Measurements from ENCODE around the gene ADAMTS15. TPM values are rescaled to one million over a fixed set of nuclear protein-coding genes. Genes with fewer than 3 reads are reported as not detected.

Gene ADAMTS15, protein sequence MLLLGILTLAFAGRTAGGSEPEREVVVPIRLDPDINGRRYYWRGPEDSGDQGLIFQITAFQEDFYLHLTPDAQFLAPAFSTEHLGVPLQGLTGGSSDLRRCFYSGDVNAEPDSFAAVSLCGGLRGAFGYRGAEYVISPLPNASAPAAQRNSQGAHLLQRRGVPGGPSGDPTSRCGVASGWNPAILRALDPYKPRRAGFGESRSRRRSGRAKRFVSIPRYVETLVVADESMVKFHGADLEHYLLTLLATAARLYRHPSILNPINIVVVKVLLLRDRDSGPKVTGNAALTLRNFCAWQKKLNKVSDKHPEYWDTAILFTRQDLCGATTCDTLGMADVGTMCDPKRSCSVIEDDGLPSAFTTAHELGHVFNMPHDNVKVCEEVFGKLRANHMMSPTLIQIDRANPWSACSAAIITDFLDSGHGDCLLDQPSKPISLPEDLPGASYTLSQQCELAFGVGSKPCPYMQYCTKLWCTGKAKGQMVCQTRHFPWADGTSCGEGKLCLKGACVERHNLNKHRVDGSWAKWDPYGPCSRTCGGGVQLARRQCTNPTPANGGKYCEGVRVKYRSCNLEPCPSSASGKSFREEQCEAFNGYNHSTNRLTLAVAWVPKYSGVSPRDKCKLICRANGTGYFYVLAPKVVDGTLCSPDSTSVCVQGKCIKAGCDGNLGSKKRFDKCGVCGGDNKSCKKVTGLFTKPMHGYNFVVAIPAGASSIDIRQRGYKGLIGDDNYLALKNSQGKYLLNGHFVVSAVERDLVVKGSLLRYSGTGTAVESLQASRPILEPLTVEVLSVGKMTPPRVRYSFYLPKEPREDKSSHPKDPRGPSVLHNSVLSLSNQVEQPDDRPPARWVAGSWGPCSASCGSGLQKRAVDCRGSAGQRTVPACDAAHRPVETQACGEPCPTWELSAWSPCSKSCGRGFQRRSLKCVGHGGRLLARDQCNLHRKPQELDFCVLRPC
- 20.0 TPM for polyA plus RNA-seq (ENCODE audit: insufficient read length)

- peak; percentile 87 for DNase-seq
These were observed at the start of gene ADAMTS15 for GRCh38 chr11:130448416-130449309. Gene ADAMTS15 (plus strand): TSS chr11:130448645. CDS start chr11:130448974, 329 bp downstream.

DNA sequence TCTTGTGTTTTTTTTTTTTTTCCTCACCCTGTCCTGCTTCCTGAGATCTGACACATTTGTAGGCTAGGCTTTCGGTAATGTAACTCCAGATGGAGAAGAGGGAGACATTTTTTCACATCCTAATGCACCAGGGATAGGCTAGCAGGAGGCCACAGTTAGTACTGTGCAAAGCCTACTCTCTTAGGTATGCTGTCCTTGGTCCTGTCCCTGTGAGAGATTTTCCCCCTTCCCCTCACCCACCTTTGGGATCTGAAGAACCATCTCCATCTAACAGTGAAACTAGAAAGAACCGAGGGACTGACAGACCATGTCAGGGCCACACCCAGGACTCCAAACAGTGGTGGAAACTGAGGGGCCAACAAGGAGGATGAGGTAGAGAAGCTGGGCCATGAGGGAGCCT lies 49.2 kb upstream of the ADAMTS15 start:
- DNase-seq: no peak

DNA sequence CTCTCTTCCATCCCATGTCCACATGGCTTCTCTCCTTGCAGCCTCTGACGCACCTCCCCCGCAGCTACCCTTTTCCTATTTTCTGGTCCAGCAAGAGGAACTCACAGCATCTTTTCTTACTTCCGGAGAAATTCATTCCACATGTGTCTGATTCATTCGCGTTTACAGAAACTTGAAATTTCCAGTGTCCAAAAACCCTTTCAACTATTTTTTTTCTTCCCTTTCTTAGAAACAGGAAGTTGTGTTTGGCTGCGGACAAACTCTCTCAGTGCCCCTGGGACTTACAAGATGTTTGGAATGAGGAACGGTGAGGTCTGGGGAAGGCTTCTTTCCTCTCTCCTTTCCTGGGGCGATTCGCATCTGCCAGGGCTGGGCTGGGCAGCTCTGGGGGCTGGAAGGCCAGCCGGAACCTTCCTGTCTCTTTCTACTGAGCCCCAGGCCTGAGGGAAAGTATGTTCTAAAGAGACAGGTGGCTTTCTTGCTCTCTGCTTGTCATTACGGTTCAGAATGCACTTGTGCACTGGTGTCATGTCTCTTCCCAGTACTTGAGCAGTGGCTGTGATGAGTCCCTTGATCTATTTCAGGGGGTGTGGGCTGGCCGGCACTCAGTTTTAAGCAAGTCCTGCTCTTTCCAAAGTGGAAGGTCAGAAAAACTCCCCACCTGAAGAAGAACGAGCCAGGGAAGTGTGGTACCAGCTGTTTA lies 47.5 kb upstream of the ADAMTS15 start:
- DNase-seq: peak; percentile 58

GRCh38 chr11:130402570-130402969 lies 45.9 kb upstream of the ADAMTS15 start:
- DNase-seq: no peak

- peak; percentile 75 for DNase-seq
These were observed 45.1 kb upstream of the ADAMTS15 start for GRCh38 chr11:130403271-130403804.

DNA sequence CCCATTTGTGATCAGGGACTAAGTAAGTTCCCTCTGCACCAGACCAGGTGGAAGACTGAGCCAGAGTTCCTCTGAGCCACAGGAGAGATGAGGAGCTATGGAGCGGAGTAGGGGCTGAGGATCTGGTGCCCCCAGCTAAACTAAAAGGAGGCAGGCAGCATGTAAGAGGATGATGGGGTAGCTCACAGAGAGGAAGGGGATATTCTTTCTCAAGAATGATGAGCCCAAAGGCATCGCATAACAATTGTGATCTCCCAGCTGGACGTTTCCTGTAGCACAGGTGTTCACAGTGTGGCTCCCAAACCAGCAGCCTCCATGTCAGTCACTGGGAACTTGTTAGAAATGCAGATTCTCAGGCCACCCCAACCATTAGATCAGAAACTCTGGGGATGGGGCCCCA lies 44.5 kb upstream of the ADAMTS15 start:
- DNase-seq: no peak

- no peak for DNase-seq
These were observed 43.7 kb upstream of the ADAMTS15 start for GRCh38 chr11:130404727-130405126.

- no peak for DNase-seq
These were observed 43.0 kb upstream of the ADAMTS15 start for GRCh38 chr11:130405428-130405827.

DNA sequence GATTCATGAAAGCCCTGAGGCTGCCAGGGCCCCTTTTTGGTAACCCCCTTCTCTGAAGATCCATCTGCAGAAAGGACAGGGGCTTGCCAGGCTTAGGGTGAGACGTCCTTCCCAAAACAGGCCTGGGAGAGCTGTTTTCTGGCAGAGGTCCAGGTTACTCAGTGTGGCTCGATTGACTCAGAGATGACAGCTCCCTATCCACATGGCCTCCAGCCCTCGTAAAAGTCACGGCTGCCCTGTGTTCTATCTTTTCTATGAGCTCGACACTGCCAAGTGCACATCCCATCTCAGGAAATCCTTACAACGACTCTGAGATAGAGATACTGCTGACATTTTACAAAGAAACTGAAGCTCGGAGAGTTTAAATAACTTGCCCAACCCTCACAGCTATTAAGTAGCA lies 40.5 kb upstream of the ADAMTS15 start:
- DNase-seq: no peak

DNA sequence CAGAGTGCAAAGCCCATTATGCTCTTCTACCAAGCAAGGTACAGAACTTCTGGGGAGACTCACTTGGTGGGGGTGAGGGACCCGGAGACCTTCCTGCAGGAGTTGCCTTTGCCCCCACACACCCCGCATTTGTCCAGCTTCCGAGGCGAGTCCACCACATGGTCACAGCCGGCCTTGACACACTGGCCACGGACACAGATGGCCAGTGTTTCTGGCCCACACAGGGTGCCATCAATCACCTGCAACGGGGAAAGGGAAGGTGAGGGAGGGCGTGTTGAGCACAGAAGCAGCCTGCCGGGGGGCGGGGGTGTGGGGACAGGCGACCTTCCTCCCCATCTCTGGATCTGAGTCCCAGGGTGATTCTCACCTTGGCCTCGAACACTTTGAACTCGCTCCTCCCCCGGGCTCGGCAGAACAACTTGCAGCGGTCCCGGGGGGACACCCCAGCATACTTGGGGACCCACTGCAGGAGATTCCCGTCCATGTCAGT lies 40.0 kb upstream of the ADAMTS15 start:
- no peak for DNase-seq

DNA sequence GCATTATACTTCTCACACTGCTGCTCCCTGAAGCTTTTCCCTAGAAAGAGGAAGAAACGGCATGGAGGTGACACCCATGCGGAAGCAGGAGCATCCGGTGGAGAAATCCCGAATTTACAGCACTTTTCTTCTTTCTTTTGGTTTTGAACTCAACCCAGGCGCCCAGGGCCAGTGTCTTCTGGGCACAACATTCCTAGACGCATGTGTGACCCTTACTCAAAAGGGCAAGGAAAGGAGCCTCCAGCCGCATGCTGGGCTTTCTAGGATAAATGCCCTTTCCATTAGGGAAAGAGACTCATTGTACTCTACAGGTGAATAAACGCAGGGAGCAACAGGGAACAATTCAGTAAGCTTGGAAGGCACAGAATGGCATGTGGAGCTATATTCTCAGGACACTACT lies 39.5 kb upstream of the ADAMTS15 start:
- no peak for DNase-seq

DNA sequence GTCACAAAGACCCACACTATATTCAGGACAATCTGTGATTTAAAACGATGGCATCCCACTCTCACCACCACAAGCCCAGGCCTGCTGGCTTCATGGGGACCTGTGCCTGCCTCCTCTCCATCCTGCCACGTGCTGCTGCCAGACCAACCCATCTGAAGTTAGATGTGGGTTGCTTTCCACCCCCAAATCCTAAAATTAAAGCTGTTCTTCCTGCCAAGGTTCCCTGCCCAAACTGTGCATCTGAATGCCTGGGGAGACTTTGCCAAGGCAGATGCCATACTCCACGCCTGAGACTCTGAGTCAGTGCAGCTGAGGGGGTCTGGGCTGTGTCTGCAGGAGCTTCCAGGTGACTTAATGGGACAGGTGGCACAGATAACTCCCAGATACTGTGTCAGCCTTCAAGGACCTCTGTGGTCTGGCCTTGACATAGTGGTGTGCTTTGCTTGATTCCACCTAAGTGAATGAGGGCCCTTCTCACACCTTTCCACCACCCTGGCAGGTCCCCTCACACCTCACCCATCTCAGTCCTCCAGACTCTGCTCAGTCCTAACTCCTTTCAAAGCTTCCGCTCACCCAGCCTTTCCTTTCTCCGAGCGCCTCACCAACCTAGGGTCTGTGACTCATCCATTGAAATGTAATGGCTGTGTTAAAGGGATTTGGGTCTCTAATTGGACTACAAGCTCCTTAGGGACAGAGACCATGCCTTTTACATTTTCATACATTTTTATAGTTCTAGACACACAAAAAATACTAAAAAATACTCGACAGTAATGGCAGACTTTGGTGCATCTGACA lies 38.7 kb upstream of the ADAMTS15 start:
- DNase-seq: no peak

GRCh38 chr11:130411223-130411622 lies 37.2 kb upstream of the ADAMTS15 start:
- no peak for DNase-seq

DNA sequence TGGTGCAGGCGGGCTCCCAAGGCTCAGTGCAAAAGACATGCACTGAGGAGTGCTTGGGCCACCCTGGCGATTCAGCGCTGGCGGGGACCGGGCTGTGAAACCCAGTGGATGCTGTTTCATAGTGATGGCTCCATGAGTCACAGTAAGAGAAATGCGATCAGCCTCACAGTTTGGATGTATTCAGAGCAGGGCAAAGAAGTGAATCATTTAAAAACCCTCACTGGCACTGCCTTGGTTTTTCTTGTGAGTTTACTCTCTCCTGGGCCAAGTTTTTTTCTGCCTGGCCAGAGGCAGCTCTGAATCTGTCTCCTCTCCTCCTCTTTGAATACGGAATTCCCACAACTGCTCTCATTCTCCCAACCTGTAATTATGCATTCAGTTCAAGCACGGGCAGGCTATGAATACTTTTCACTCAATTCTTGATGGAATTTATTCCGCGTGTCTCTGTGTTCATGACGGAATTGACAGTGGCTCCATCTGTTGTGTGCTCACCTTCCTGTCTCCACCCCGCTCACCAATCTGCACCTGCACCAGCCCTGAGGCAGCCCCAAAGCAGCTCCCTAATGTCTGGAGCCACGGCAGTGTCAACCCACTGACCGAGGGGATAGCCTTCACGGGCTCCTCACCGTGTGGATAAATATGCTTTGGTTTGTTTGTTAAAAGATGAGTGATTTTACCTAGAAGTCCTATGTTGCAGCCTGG lies 34.9 kb upstream of the ADAMTS15 start:
- DNase-seq: no peak

DNA sequence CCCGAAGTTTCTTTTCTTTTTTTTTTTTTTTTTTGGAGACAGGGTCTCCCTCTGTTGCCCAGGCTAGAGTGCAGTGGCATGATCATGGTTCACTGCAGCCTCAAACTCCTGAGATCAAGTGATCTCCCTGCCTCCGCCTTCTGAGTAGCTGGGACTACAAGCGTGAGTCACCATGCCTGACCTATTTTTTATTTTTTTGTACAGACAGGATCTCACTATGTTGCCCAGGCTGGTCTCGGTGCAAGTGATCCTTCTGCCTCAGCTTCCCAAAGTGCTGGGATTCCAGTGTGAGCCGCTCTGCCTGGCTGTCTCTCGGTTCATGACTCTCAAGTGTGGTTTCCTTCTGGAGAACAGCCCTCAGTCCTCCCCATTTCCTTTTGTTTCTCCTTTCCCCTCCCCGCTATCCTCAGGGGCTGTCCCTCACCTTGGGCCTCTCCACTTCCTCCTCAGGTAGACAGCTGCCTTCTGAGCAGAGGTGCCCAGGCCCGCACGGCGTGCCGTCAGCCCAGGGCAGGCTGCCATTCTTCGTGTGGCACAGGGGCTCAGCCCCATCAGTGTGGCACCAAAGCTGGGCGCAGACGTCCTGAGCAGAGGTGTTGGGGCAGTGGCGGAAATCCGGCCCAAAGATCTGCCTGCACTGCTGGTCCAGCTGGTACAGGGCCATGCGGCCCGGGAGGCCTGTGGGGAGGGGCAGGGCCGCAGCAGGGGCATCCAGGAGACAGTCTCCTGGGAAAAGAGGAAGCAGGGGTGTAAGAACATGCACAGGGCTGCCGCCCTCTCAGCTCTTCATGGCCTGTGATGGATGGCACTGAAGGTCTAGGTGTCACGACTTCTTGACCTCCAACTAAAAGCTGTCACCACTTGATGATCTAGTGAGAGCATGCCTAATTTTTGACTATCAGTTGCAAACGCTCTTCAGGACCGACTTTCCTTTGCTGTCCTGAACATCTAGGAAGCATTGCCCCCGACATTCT lies 34.1 kb upstream of the ADAMTS15 start:
- no peak for DNase-seq

DNA sequence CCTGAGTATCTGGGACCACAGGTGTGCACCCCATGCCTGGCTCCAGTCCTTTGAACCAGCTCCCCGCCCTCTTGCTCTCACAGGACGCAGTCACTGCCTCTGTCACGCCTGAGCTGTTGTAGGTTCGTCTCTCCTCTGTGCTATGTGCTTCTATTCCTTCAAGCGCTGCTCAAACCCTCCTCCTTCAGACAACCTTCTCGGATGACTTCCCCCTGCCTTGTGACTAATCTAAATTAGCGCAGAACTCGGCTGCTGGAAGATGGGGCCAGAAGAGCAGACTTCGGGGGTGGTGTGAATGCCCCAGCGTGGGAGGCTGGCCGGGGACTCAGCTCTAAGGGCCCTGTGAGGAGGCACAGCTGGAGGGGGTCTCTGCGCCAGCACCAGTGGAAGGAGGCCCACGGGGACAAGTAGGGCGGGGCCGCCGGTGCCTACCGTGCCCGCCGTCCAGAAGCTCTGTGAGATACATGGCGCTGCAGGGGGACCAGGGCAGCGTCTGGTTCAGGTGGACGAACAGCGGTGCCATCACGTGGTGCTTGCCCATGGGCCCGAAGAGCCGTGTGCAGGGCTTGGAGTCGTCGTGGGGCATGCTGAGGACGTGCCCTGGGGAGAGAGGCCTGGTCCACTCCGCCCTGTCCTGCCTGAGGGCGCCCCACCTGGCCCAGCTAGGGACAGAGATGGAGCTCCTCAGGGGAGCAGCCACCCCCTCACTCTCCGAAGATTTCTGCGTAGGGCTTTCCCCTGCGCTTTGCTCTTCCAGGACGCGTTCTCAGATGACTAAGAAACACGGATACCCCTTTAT lies 32.5 kb upstream of the ADAMTS15 start:
- DNase-seq: no peak

- no peak for DNase-seq
These were observed 31.9 kb upstream of the ADAMTS15 start for GRCh38 chr11:130416530-130416882.

GRCh38 chr11:130416906-130417305 lies 31.5 kb upstream of the ADAMTS15 start:
- DNase-seq: no peak
